DND-41 (cell line): ENCODE data around the gene RADIL.

Source experiments
- EZH2 ChIP-seq: IDR thresholded peaks from 3 replicates; pipeline ENCODE4 v1.6.1; 2012; ENCODE audit warnings: borderline replicate concordance, low read depth, mild to moderate bottlenecking, moderate library complexity, low read length, inconsistent platforms; ENCODE audit not compliant: severe bottlenecking
- TF ChIP-seq, protein P1 (sequence below): IDR thresholded peaks from 2 replicates; pipeline ENCODE4 v1.5.1; 2012; ENCODE audit warnings: borderline replicate concordance, low read length, moderate library complexity, mild to moderate bottlenecking; ENCODE audit not compliant: poor library complexity, severe bottlenecking; ENCODE audit errors: extremely low read depth

- TF ChIP-seq, protein P1, sequence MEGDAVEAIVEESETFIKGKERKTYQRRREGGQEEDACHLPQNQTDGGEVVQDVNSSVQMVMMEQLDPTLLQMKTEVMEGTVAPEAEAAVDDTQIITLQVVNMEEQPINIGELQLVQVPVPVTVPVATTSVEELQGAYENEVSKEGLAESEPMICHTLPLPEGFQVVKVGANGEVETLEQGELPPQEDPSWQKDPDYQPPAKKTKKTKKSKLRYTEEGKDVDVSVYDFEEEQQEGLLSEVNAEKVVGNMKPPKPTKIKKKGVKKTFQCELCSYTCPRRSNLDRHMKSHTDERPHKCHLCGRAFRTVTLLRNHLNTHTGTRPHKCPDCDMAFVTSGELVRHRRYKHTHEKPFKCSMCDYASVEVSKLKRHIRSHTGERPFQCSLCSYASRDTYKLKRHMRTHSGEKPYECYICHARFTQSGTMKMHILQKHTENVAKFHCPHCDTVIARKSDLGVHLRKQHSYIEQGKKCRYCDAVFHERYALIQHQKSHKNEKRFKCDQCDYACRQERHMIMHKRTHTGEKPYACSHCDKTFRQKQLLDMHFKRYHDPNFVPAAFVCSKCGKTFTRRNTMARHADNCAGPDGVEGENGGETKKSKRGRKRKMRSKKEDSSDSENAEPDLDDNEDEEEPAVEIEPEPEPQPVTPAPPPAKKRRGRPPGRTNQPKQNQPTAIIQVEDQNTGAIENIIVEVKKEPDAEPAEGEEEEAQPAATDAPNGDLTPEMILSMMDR = no peak
- TF ChIP-seq EZH2 = no peak
These were observed 648 bp upstream of the RADIL start for GRCh38 chr7:4884164-4884563.
